ENCODE measurements around the gene SYNJ1. TPM values are rescaled to one million over a fixed set of nuclear protein-coding genes. Genes with fewer than 3 reads are reported as not detected.

SYNJ1 gene
- polyA plus RNA-seq, 3 donors = 4.0 to 16.5 (median 8.1) TPM

- Mint-ChIP-seq H3K9me3 (no peaks in the 10 kb centered on the region), H3K27me3 (ENCODE audit: low read depth in 3 of 3) (no peaks in the 10 kb centered on the region), H3K27ac (peak overlapping the region in 1 of 7 donors; percentile 9), H3K4me1 (no peaks in the 10 kb centered on the region), H3K36me3 (peaks cover 64 to 83% of the 10 kb centered on the region in 2 donors), H3K4me3 (no peak overlapping the region)
- Histone ChIP-seq H3K4me3 (replicated peaks in 1 of 3; ENCODE audit: low read depth in 2 of 3, low read length in 3 of 3) (no peak overlapping the region), H3K36me3 (replicated peaks in 1 of 2; ENCODE audit: control insufficient read depth in 1 of 2, insufficient read depth in 2 of 2, low read length in 2 of 2) (peaks cover 65 to 81% of the 10 kb centered on the region in 2 donors), H3K9me3 (replicated peaks in 1 of 2; ENCODE audit: control insufficient read depth in 1 of 2, insufficient read depth in 1 of 2, low read length in 2 of 2) (no peaks in the 10 kb centered on the region), H3K27ac (ENCODE audit: low read depth in 1 of 2, low read length in 2 of 2) (no peak overlapping the region), H3K4me1 (ENCODE audit: control insufficient read depth in 1 of 2, insufficient read depth in 2 of 2, low read length in 2 of 2) (no peaks in the 10 kb centered on the region), H3K9ac (ENCODE audit: insufficient read depth, low read length, poor library complexity, severe bottlenecking) (no peak overlapping the region), H2AFZ (ENCODE audit: insufficient read depth, low read depth, low read length, poor library complexity, severe bottlenecking) (no peak overlapping the region), H3K4me2 (replicated peaks; ENCODE audit: extremely low read depth, low read length, poor library complexity, severe bottlenecking) (no peak overlapping the region), H4K20me1 (ENCODE audit: insufficient read depth, low read length) (peaks cover 3% of the 10 kb centered on the region), H3K79me2 (ENCODE audit: insufficient read depth, low read length) (no peaks in the 10 kb centered on the region), H3K27me3 (ENCODE audit: control insufficient read depth in 2 of 2, insufficient read depth in 2 of 2, low read length in 2 of 2) (no peaks in the 10 kb centered on the region)
- 97% methylated on average over 5 of the region's 6 CpGs for WGBS (ENCODE audit: insufficient coverage)
- no peak for TF ChIP-seq CTCF (IDR thresholded peaks at IDR 0.05)
- no peak for DNase-seq
- intact Hi-C loops (cut with micrococcal nuclease) = loop anchor here (5.0 to 10.0 kb wide), 3 partner anchors 197 to 737 kb away; no protein-coding TSS in a partner anchor
Measured at GRCh38 chr21:32602099-32602498, 125.7 kb downstream of the SYNJ1 start.

GRCh38 chr21:32599526-32599925 is 128.3 kb downstream of the SYNJ1 start:
- Mint-ChIP-seq H3K27ac (peak overlapping the region in 1 of 7 donors; percentile 9), H3K4me3 (no peak overlapping the region), H3K4me1 (no peaks in the 10 kb centered on the region), H3K9me3 (no peaks in the 10 kb centered on the region), H3K27me3 (ENCODE audit: low read depth in 3 of 3) (no peaks in the 10 kb centered on the region), H3K36me3 (peaks cover 41 to 65% of the 10 kb centered on the region in 2 donors)
- Histone ChIP-seq H3K27ac (ENCODE audit: low read depth in 1 of 2, low read length in 2 of 2) (no peak overlapping the region), H3K9ac (ENCODE audit: insufficient read depth, low read length, poor library complexity, severe bottlenecking) (no peak overlapping the region), H4K20me1 (ENCODE audit: insufficient read depth, low read length) (peaks cover 3% of the 10 kb centered on the region), H3K9me3 (replicated peaks in 1 of 2; ENCODE audit: control insufficient read depth in 1 of 2, insufficient read depth in 1 of 2, low read length in 2 of 2) (no peaks in the 10 kb centered on the region), H3K4me3 (replicated peaks in 1 of 3; ENCODE audit: low read depth in 2 of 3, low read length in 3 of 3) (no peak overlapping the region), H3K4me2 (replicated peaks; ENCODE audit: extremely low read depth, low read length, poor library complexity, severe bottlenecking) (no peak overlapping the region), H2AFZ (ENCODE audit: insufficient read depth, low read depth, low read length, poor library complexity, severe bottlenecking) (no peak overlapping the region), H3K4me1 (ENCODE audit: control insufficient read depth in 1 of 2, insufficient read depth in 2 of 2, low read length in 2 of 2) (no peaks in the 10 kb centered on the region), H3K79me2 (ENCODE audit: insufficient read depth, low read length) (no peaks in the 10 kb centered on the region), H3K36me3 (replicated peaks in 1 of 2; ENCODE audit: control insufficient read depth in 1 of 2, insufficient read depth in 2 of 2, low read length in 2 of 2) (peaks cover 42 to 55% of the 10 kb centered on the region in 2 donors), H3K27me3 (ENCODE audit: control insufficient read depth in 2 of 2, insufficient read depth in 2 of 2, low read length in 2 of 2) (no peaks in the 10 kb centered on the region)
- intact Hi-C loops (cut with micrococcal nuclease) = no loop called here
- no peak for DNase-seq
- TF ChIP-seq CTCF (IDR thresholded peaks at IDR 0.05) = no peak
- 96% methylated on average over 7 of the region's 8 CpGs for WGBS (ENCODE audit: insufficient coverage)
